GM13976 (cell line): ENCODE measurements around the gene ATP6V0B.

Source experiments
- DNase-seq: peaks from one replicate; pipeline ENCODE4 v3.0.0; 2012; ENCODE audit warnings: low spot score
- in situ Hi-C: fragments of 300-500 bp; cut with MboI; formaldehyde crosslinking; loops from one replicate; pipeline ENCODE4 v1.12.0; 2022; ENCODE audit warnings: low sequenced_read_pairs, mixed read lengths, inconsistent platforms; ENCODE audit not compliant: unreplicated experiment
- TF ChIP-seq, protein P1 (sequence below): IDR thresholded peaks from 2 replicates; pipeline ENCODE4 v1.5.1; 2012; ENCODE audit warnings: borderline replicate concordance, mild to moderate bottlenecking; ENCODE audit not compliant: insufficient read depth; ENCODE audit errors: extremely low read depth, missing control alignments, control extremely low read depth

Gene ATP6V0B

DNA sequence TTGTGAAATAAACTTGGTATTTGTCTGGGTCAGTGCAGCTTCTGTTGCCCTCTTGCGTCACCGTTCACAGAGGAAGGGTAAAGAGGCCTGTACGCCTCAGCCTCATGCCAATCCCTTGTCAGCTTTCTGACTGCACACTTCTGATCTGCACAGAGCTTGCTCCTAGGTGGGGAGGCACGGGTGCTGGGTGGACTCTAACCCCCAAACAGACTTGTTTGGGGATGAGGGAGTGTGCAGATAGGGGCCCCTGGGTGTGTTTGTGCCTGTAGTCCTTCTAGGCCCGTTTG is 3.4 kb downstream of the ATP6V0B start:
- no peak for DNase-seq
- in situ Hi-C loops = no loop called here
- TF ChIP-seq, protein P1, sequence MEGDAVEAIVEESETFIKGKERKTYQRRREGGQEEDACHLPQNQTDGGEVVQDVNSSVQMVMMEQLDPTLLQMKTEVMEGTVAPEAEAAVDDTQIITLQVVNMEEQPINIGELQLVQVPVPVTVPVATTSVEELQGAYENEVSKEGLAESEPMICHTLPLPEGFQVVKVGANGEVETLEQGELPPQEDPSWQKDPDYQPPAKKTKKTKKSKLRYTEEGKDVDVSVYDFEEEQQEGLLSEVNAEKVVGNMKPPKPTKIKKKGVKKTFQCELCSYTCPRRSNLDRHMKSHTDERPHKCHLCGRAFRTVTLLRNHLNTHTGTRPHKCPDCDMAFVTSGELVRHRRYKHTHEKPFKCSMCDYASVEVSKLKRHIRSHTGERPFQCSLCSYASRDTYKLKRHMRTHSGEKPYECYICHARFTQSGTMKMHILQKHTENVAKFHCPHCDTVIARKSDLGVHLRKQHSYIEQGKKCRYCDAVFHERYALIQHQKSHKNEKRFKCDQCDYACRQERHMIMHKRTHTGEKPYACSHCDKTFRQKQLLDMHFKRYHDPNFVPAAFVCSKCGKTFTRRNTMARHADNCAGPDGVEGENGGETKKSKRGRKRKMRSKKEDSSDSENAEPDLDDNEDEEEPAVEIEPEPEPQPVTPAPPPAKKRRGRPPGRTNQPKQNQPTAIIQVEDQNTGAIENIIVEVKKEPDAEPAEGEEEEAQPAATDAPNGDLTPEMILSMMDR = no peak

DNA sequence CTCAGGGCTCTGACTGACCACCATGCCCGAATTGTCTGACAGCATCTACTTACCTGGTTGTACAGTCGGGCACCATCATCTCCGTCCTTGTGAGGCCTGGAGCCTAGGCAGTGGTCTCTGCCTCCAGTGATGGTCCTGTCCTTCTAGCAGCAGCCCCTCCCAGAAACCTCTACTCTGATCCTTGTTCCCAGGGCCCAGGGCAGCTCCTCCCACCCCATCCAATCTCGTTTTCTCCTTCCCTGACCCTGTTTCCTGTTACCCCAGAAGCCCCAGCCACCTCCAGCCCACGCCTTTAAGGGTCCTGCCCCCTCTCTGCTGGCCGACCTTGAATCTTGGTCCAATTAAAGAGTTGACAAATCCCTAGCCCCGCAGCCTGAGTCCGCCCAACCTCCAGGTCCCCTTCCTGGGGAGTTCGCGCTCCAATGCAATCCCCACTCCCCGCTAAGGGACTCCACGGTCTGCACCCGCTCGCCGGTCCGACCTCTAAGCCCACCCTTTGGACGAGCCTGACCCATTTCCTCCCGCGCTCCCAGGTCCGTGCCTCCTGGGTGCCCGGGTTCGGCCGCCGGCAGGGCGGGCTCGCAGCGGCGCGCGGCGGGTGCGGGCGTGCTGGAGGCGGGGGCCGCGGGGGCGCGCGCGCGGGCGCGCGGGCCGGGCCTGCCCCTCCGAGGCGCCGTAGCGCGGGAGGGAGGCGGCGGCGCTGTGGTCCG is 3.9 kb downstream of the ATP6V0B start, which contains the start of gene B4GALT2:
Gene B4GALT2, plus strand, starts transcription at position 660 of the 710 bp plus-strand sequence. CDS start 1,951 bp downstream, outside the sequence.
- TF ChIP-seq, protein P1 = no peak
- in situ Hi-C loops = no loop called here
- DNase-seq = peak; percentile 87

DNA sequence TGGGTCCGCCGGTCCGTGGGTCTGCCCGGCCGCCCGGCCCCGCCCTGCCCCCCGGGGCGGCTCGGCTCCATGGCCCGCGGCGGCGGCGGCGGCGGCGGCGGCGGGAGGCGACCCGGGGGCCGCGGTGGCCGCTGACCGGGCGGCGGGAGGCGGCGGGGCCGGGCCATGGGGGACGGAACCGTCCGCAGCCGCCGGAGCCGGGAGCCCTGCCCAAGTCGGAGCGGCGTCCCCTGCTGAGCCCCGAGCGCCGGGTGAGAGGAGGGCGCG is 4.4 kb downstream of the ATP6V0B start:
- peak; percentile 48 for DNase-seq
- in situ Hi-C loops = no loop called here
- TF ChIP-seq, protein P1 = no peak

DNA sequence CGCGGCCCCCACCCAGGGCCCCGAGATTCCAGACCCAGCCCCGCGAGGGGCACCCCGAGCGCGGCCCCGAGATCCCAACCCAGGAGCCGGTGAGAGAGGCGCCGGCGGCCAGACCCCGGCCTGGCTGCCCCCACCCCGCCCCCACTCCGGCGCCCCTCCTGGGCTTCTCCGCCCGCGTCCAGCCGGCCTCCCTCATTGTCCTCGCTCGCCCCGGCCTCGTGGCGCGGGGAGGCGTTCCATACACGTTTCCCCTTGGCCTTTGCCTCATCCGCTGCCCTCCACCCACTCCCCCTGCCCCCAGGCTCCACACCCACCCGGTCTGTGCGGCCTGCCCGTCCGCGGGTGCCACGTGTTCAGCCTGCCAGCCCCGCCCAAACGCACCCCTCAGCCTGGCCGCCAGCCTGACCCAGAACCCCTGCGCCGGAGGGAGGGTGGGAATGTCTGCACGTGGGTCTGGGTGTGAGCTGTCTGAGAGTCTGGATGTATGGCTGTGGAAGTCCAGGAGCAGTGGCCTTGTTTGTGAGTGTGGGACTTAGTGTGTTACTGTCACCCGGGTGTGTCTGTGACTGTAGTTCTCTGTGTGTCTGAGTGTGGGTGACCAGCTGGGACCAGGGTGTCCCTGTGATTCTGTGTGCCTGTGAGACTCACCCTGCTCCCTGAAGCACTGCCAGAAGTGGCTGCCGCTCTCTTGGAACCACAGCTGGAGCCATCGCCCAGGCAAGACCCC is 4.9 kb downstream of the ATP6V0B start:
- in situ Hi-C loops = no loop called here
- TF ChIP-seq, protein P1 = no peak
- DNase-seq = peak; percentile 71

DNA sequence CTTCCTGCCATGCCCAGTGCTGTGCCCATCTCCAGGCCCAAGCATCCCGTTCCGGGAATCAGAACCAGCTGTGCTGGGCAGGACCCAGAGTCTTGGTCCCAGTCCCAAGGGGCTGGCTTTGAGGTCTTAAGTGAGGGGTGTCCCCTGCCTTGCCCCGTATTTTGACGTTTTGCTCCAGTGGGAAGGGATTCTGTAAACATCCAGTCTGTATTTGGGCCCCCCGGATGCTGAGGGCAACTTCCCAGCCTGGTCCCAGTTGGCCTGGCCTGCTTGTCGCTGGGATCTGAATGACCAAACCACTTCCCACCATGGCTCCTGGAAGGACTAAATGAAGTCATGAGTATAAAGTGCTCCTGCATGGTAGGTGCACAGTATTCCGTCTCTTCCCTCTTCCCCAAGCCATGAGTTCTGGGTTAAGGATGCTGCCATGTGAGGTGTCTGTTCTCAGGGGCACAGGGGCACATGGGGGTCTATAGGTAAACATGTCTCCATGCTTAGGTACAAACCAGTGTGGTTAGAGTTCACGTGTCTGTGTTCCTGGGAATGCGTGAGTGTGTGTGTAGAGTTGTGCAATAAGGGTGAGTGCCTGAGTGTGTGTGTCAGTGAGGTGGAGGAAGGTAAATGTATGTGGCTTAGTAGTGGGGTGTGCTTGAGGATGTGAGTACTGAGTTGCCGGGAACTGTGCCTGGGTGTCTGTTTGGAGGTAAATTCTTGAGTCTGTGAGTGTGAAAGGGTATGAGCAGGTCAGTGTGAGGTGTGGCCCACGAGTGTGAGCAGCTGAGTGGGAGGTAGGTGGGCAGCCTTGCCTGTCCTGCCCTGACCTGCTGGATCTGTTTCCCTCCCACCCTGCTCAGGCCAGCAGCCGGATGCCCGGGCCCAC is 5.7 kb downstream of the ATP6V0B start:
- in situ Hi-C loops = no loop called here
- no peak for DNase-seq
- TF ChIP-seq, protein P1 = no peak

DNA sequence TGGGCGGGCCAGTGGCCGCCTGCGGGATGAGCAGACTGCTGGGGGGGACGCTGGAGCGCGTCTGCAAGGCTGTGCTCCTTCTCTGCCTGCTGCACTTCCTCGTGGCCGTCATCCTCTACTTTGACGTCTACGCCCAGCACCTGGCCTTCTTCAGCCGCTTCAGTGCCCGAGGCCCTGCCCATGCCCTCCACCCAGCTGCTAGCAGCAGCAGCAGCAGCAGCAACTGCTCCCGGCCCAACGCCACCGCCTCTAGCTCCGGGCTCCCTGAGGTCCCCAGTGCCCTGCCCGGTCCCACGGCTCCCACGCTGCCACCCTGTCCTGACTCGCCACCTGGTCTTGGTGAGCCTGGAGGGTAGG is 6.4 kb downstream of the ATP6V0B start:
- TF ChIP-seq, protein P1 = no peak
- in situ Hi-C loops = no loop called here
- DNase-seq = no peak
